Pulmonary artery endothelial cell (primary cell): ENCODE data around the gene KRTAP10-8. TPM values are rescaled to one million over a fixed set of nuclear protein-coding genes. Genes with fewer than 3 reads are reported as not detected.

Experiments used
- total RNA-seq: library from RNA; depleted of rRNA; stranded (reverse); fragments of >200 nt; gene quantifications from 2 replicates; pipeline ENCODE4 v1.2.3, GENCODE V29; 2014

KRTAP10-8 gene
- total RNA-seq, 1 donor from 2014 or later, result not detected

Other genes with a start within 250 kb of the KRTAP10-8 start
- 0.71 and 1.5 TPM in 2 replicates for gene LRRC3, start 156.6 kb upstream of the KRTAP10-8 start, total RNA-seq
- not detected in 2 replicates for gene KRTAP10-1, start 71.9 kb upstream of the KRTAP10-8 start, total RNA-seq
- gene KRTAP10-2, start 60.6 kb upstream of the KRTAP10-8 start, total RNA-seq, result not detected in 2 replicates
- not detected in 2 replicates for gene KRTAP10-3, start 53.3 kb upstream of the KRTAP10-8 start, total RNA-seq
- gene KRTAP10-4, start 38.4 kb upstream of the KRTAP10-8 start, total RNA-seq, result not detected in 2 replicates
- gene KRTAP10-5, start 31.5 kb upstream of the KRTAP10-8 start, total RNA-seq, result not detected in 2 replicates
- gene KRTAP10-6, start 19.6 kb upstream of the KRTAP10-8 start, total RNA-seq, result not detected in 2 replicates
- gene KRTAP10-7, start 11.5 kb upstream of the KRTAP10-8 start, total RNA-seq, result not detected in 2 replicates
- gene KRTAP10-9, start 15.0 kb downstream of the KRTAP10-8 start, total RNA-seq, result not detected in 2 replicates
- not detected in 2 replicates for gene KRTAP10-10, start 25.3 kb downstream of the KRTAP10-8 start, total RNA-seq
- gene KRTAP10-11, start 34.3 kb downstream of the KRTAP10-8 start, total RNA-seq, result not detected in 2 replicates
- gene KRTAP12-4, start 42.6 kb downstream of the KRTAP10-8 start, total RNA-seq, result not detected in 2 replicates
- gene KRTAP12-3, start 45.9 kb downstream of the KRTAP10-8 start, total RNA-seq, result not detected in 2 replicates
- gene KRTAP12-2, start 54.8 kb downstream of the KRTAP10-8 start, total RNA-seq, result not detected in 2 replicates
- not detected in 2 replicates for gene KRTAP12-1, start 70.1 kb downstream of the KRTAP10-8 start, total RNA-seq
- gene KRTAP10-12, start 85.1 kb downstream of the KRTAP10-8 start, total RNA-seq, result not detected in 2 replicates
- gene TSPEAR, start 99.5 kb downstream of the KRTAP10-8 start, total RNA-seq, result not detected in 2 replicates
- 105 and 197 TPM in 2 replicates for gene UBE2G2, start 189.7 kb downstream of the KRTAP10-8 start, total RNA-seq
- 101 and 113 TPM in 2 replicates for gene SUMO3, start 206.0 kb downstream of the KRTAP10-8 start, total RNA-seq